ENCODE results near the gene NBDY. TPM values are rescaled to one million over a fixed set of nuclear protein-coding genes. Genes with fewer than 3 reads are reported as not detected.

Gene NBDY
- total RNA-seq, 1 experiment from 2014 or later: 44.7 TPM

DNA sequence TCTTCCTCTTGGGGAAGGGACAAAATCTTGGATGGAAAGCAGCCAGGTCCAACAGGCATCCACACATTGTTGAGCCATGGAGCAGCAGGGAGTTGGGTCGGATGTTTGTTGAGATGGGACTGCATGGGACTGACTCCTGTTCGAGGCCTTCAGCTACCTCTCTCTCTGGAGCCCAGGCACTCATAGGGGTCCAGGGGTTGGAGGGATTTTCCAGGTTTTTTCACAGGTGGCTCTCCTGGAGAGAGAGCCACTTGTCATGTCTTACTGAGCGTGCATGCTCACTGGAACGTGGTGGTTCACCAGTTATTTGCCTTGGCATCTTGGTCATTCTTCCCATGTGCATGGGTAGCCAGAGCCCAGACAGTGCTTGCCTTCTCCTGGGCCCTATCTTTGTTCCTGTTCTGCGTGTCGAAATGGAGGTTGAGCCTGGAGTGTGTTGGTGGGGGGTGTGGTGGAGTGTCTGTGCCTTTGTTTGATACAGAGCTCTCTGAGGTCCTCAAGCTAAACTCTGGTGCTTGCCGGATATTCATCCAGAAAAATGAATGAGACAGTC is 60.6 kb downstream of the NBDY start (continued):
- TF ChIP-seq, protein P1, sequence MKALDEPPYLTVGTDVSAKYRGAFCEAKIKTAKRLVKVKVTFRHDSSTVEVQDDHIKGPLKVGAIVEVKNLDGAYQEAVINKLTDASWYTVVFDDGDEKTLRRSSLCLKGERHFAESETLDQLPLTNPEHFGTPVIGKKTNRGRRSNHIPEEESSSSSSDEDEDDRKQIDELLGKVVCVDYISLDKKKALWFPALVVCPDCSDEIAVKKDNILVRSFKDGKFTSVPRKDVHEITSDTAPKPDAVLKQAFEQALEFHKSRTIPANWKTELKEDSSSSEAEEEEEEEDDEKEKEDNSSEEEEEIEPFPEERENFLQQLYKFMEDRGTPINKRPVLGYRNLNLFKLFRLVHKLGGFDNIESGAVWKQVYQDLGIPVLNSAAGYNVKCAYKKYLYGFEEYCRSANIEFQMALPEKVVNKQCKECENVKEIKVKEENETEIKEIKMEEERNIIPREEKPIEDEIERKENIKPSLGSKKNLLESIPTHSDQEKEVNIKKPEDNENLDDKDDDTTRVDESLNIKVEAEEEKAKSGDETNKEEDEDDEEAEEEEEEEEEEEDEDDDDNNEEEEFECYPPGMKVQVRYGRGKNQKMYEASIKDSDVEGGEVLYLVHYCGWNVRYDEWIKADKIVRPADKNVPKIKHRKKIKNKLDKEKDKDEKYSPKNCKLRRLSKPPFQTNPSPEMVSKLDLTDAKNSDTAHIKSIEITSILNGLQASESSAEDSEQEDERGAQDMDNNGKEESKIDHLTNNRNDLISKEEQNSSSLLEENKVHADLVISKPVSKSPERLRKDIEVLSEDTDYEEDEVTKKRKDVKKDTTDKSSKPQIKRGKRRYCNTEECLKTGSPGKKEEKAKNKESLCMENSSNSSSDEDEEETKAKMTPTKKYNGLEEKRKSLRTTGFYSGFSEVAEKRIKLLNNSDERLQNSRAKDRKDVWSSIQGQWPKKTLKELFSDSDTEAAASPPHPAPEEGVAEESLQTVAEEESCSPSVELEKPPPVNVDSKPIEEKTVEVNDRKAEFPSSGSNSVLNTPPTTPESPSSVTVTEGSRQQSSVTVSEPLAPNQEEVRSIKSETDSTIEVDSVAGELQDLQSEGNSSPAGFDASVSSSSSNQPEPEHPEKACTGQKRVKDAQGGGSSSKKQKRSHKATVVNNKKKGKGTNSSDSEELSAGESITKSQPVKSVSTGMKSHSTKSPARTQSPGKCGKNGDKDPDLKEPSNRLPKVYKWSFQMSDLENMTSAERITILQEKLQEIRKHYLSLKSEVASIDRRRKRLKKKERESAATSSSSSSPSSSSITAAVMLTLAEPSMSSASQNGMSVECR (CRISPR knock-in tag; IDR thresholded peaks at IDR 0.05; ENCODE audit: borderline replicate concordance): no peak
- TF ChIP-seq FOXJ3 (CRISPR knock-in tag; IDR thresholded peaks at IDR 0.05; ENCODE audit: borderline replicate concordance): no peak

DNA sequence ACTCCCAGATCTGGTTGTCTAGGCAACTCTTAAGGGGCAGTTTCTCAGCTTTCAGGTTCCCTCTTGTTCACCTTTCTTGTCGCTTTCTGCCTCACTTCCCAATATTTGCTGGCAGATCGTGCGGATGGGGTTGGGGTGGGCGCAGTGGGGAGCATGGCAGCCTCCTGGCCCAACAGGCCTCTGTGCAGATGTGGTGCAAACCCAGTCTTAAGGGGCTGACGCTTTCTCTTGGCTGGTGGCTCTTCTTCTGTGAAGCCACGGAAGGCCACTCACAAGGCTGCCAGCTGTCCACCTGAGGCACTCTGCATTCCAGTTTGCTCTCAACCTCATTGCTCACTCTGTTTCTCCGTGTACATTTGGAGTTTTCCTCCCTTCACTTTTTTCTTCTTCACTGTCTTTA is 61.7 kb downstream of the NBDY start:
- TF ChIP-seq TCF7 (CRISPR knock-in tag; IDR thresholded peaks at IDR 0.05; ENCODE audit: low read depth): no peak
- TF ChIP-seq, protein P2, sequence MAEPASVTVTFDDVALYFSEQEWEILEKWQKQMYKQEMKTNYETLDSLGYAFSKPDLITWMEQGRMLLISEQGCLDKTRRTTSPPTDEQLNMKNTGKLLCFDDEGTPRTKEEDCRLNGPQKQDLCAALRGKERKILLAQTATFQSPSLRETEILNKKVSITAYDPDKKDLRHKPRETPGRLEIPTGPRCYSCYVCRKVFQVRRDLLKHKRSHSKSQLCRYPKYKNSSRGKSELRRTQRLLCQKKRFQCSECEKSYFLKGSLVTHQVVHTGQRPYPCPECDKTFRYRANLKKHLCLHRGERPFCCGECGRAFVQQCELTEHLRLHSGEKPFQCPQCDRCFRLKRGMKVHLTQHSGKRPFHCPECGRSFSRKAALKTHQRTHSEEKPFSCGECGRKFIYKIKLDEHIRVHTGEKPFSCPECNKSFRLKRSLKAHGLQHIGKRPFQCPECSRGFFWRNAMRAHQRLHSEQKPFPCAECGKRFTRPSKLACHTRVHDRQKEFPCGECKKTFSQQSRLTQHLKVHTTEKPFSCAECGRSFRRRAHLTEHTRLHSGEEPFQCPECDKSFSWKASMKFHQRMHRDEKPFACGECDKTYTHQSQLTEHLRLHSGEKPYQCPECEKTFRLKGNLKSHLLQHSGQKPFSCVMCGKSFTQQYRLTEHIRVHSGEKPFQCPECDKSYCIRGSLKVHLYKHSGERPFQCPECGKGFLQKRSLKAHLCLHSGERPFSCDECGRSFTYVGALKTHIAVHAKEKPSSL (CRISPR knock-in tag; conservative IDR thresholded peaks at IDR 0.05): no peak
- no peak for TF ChIP-seq ZNF121 (CRISPR knock-in tag; IDR thresholded peaks at IDR 0.05)
- TF ChIP-seq ZNF263 (CRISPR knock-in tag; IDR thresholded peaks at IDR 0.05; ENCODE audit: low read depth): no peak
- TF ChIP-seq ZBTB21 (CRISPR knock-in tag; IDR thresholded peaks at IDR 0.05; ENCODE audit: borderline replicate concordance): no peak
- TF ChIP-seq ZNF396 (CRISPR knock-in tag; IDR thresholded peaks at IDR 0.05; ENCODE audit: borderline replicate concordance): no peak
- no peak for TF ChIP-seq EMX1 (CRISPR knock-in tag; IDR thresholded peaks at IDR 0.05)
- no peak for TF ChIP-seq KAT7 (CRISPR knock-in tag; IDR thresholded peaks at IDR 0.05; ENCODE audit: borderline replicate concordance)
- TF ChIP-seq, protein P3, sequence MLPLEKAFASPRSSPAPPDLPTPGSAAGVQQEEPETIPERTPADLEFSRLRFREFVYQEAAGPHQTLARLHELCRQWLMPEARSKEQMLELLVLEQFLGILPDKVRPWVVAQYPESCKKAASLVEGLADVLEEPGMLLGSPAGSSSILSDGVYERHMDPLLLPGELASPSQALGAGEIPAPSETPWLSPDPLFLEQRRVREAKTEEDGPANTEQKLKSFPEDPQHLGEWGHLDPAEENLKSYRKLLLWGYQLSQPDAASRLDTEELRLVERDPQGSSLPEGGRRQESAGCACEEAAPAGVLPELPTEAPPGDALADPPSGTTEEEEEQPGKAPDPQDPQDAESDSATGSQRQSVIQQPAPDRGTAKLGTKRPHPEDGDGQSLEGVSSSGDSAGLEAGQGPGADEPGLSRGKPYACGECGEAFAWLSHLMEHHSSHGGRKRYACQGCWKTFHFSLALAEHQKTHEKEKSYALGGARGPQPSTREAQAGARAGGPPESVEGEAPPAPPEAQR (CRISPR knock-in tag; IDR thresholded peaks at IDR 0.05): no peak
- TF ChIP-seq, protein P4, sequence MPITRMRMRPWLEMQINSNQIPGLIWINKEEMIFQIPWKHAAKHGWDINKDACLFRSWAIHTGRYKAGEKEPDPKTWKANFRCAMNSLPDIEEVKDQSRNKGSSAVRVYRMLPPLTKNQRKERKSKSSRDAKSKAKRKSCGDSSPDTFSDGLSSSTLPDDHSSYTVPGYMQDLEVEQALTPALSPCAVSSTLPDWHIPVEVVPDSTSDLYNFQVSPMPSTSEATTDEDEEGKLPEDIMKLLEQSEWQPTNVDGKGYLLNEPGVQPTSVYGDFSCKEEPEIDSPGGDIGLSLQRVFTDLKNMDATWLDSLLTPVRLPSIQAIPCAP (CRISPR knock-in tag; IDR thresholded peaks at IDR 0.05): no peak
- Mint-ChIP-seq H3K36me3 (peaks cover 7% of the 10 kb centered on the region; the same call in 1 of the 2 replicates), H3K4me3 (no peak overlapping the region), H3K4me1 (peaks cover 18% of the 10 kb centered on the region), H3K27ac (no peak overlapping the region), H3K9me3 (no peaks in the 10 kb centered on the region), H3K27me3 (ENCODE audit: low read depth) (no peaks in the 10 kb centered on the region)
- POLR2A ChIA-PET: no interaction called here
- no peak for ATAC-seq
- no peak for DNase-seq (ENCODE audit: low spot score)
- CTCF ChIA-PET: no interaction called here

DNA sequence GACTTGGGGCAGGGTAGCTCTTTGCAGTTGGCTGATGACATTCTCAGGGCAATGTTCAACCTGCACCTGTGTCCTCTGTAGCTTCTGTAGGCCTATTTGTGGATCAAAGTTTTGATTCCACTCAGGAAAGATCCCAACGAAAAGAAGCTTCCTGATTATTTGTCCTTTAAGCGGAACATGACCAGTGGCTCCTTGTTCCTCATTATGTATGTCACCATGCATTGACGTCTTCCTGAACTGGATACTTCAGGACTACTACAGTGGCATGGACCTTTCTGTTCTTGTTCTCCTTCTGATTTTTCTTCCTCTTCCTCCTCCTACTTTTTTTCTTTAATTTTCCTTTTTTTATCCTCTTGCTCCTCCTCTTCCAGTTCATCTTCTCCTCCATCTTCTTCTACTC is 62.4 kb downstream of the NBDY start:
- DNase-seq (ENCODE audit: low spot score) (no peak), ATAC-seq (no peak)
- ChIA-PET POLR2A (no interaction called here), CTCF (no interaction called here)
- TF ChIP-seq MYBL2 (CRISPR knock-in tag; IDR thresholded peaks at IDR 0.05): no peak
- TF ChIP-seq, protein P5, sequence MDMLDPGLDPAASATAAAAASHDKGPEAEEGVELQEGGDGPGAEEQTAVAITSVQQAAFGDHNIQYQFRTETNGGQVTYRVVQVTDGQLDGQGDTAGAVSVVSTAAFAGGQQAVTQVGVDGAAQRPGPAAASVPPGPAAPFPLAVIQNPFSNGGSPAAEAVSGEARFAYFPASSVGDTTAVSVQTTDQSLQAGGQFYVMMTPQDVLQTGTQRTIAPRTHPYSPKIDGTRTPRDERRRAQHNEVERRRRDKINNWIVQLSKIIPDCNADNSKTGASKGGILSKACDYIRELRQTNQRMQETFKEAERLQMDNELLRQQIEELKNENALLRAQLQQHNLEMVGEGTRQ (CRISPR knock-in tag; IDR thresholded peaks at IDR 0.05): no peak
- TF ChIP-seq GTF2I (CRISPR knock-in tag; conservative IDR thresholded peaks at IDR 0.05): no peak
- TF ChIP-seq, protein P6, sequence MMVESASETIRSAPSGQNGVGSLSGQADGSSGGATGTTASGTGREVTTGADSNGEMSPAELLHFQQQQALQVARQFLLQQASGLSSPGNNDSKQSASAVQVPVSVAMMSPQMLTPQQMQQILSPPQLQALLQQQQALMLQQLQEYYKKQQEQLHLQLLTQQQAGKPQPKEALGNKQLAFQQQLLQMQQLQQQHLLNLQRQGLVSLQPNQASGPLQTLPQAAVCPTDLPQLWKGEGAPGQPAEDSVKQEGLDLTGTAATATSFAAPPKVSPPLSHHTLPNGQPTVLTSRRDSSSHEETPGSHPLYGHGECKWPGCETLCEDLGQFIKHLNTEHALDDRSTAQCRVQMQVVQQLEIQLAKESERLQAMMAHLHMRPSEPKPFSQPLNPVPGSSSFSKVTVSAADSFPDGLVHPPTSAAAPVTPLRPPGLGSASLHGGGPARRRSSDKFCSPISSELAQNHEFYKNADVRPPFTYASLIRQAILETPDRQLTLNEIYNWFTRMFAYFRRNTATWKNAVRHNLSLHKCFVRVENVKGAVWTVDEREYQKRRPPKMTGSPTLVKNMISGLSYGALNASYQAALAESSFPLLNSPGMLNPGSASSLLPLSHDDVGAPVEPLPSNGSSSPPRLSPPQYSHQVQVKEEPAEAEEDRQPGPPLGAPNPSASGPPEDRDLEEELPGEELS (CRISPR knock-in tag; IDR thresholded peaks at IDR 0.05): no peak
- TF ChIP-seq TCF7 (CRISPR knock-in tag; IDR thresholded peaks at IDR 0.05; ENCODE audit: low read depth): no peak
- no peak for TF ChIP-seq ZNF232 (CRISPR knock-in tag; IDR thresholded peaks at IDR 0.05)
- TF ChIP-seq RORB (CRISPR knock-in tag; IDR thresholded peaks at IDR 0.05): no peak
- TF ChIP-seq EMX1 (CRISPR knock-in tag; IDR thresholded peaks at IDR 0.05): no peak
- Mint-ChIP-seq H3K36me3 (peaks cover 7% of the 10 kb centered on the region; the same call in 1 of the 2 replicates), H3K4me1 (peaks cover 22% of the 10 kb centered on the region), H3K9me3 (no peaks in the 10 kb centered on the region), H3K27me3 (ENCODE audit: low read depth) (no peaks in the 10 kb centered on the region), H3K27ac (no peak overlapping the region), H3K4me3 (no peak overlapping the region)
